ENCODE results near the gene DPY19L3.
"Not testable (repeated sequence)": the region's sequence is repeated elsewhere in the genome, so short reads cannot be mapped to it uniquely, and the experiment has no call there.

Gene DPY19L3

GRCh38 chr19:32447534-32447933 lies 42.0 kb downstream of the DPY19L3 start:
- not testable (repeated sequence) for DNase-seq (ENCODE audit: low read depth)

GRCh38 chr19:32448026-32448425 lies 42.5 kb downstream of the DPY19L3 start:
- DNase-seq (ENCODE audit: low read depth), result no peak

- DNase-seq (ENCODE audit: low read depth), result no peak
Measured at GRCh38 chr19:32450217-32450616, 44.6 kb downstream of the DPY19L3 start.

- DNase-seq (ENCODE audit: low read depth), result no peak
Measured at GRCh38 chr19:32453736-32454135, 48.2 kb downstream of the DPY19L3 start.

GRCh38 chr19:32456406-32456805 lies 50.8 kb downstream of the DPY19L3 start:
- DNase-seq (ENCODE audit: low read depth), result no peak

GRCh38 chr19:32457571-32458158 lies 52.1 kb downstream of the DPY19L3 start:
- DNase-seq (ENCODE audit: low read depth), result no peak

GRCh38 chr19:32458500-32459123 lies 53.0 kb downstream of the DPY19L3 start:
- DNase-seq (ENCODE audit: low read depth), result no peak

GRCh38 chr19:32459204-32459865 lies 53.8 kb downstream of the DPY19L3 start:
- no peak for DNase-seq (ENCODE audit: low read depth)

GRCh38 chr19:32460476-32460875 lies 54.9 kb downstream of the DPY19L3 start:
- no peak for DNase-seq (ENCODE audit: low read depth)

GRCh38 chr19:32464279-32464678 lies 58.7 kb downstream of the DPY19L3 start:
- no peak for DNase-seq (ENCODE audit: low read depth)

- DNase-seq (ENCODE audit: low read depth), result no peak
Measured at GRCh38 chr19:32465176-32465575, 59.6 kb downstream of the DPY19L3 start.

- no peak for DNase-seq (ENCODE audit: low read depth)
Measured at GRCh38 chr19:32469795-32470194, 64.2 kb downstream of the DPY19L3 start.

- no peak for DNase-seq (ENCODE audit: low read depth)
Measured at GRCh38 chr19:32471095-32471494, 65.5 kb downstream of the DPY19L3 start.

GRCh38 chr19:32471811-32472210 lies 66.2 kb downstream of the DPY19L3 start:
- no peak for DNase-seq (ENCODE audit: low read depth)

GRCh38 chr19:32475141-32476031 lies 69.8 kb downstream of the DPY19L3 start:
- DNase-seq (ENCODE audit: low read depth), result no peak

- no peak for DNase-seq (ENCODE audit: low read depth)
Measured at GRCh38 chr19:32476032-32476350, 70.4 kb downstream of the DPY19L3 start.

- DNase-seq (ENCODE audit: low read depth), result no peak
Measured at GRCh38 chr19:32480321-32480720, 74.8 kb downstream of the DPY19L3 start.

- no peak for DNase-seq (ENCODE audit: low read depth)
Measured at GRCh38 chr19:32483574-32483973, 78.0 kb downstream of the DPY19L3 start.

GRCh38 chr19:32489971-32490370 lies 84.4 kb downstream of the DPY19L3 start:
- no peak for DNase-seq (ENCODE audit: low read depth)

- DNase-seq (ENCODE audit: low read depth), result no peak
Measured at GRCh38 chr19:32497391-32497790, 91.8 kb downstream of the DPY19L3 start.

GRCh38 chr19:32498648-32499200 lies 93.2 kb downstream of the DPY19L3 start:
- no peak for DNase-seq (ENCODE audit: low read depth)

- DNase-seq (ENCODE audit: low read depth), result not testable (repeated sequence)
Measured at GRCh38 chr19:32512498-32512897, 106.9 kb downstream of the DPY19L3 start.
